HG03457 (cell line): ENCODE data around the gene ZNF462.
"Not testable (repeated sequence)": the region's sequence is repeated elsewhere in the genome, so short reads cannot be mapped to it uniquely, and the experiment has no call there.

Experiments used
- ATAC-seq: cut with Tn5 transposase; IDR thresholded peaks from one replicate; pipeline ENCODE4 v1.9.1; 2021; ENCODE audit warnings: moderate number of reproducible peaks; ENCODE audit not compliant: unreplicated experiment

The ZNF462 gene

GRCh38 chr9:106960258-106960657 is 97.3 kb downstream of the ZNF462 start:
- ATAC-seq = no peak

- no peak for ATAC-seq
Measured at GRCh38 chr9:106961623-106962022, 98.7 kb downstream of the ZNF462 start.

- ATAC-seq = no peak
Measured at GRCh38 chr9:106962122-106962521, 99.2 kb downstream of the ZNF462 start.

GRCh38 chr9:106962615-106963363 is 99.8 kb downstream of the ZNF462 start:
- ATAC-seq = no peak

GRCh38 chr9:106963684-106964083 is 100.7 kb downstream of the ZNF462 start:
- no peak for ATAC-seq

- no peak for ATAC-seq
Measured at GRCh38 chr9:106964329-106964728, 101.4 kb downstream of the ZNF462 start.

- ATAC-seq = no peak
Measured at GRCh38 chr9:106964822-106965525, 102.0 kb downstream of the ZNF462 start.

- ATAC-seq = no peak
Measured at GRCh38 chr9:106966481-106966880, 103.5 kb downstream of the ZNF462 start.

GRCh38 chr9:106969696-106970095 is 106.7 kb downstream of the ZNF462 start:
- no peak for ATAC-seq

- no peak for ATAC-seq
Measured at GRCh38 chr9:106970219-106970975, 107.4 kb downstream of the ZNF462 start.

- ATAC-seq = no peak
Measured at GRCh38 chr9:106970976-106971457, 108.1 kb downstream of the ZNF462 start.

- no peak for ATAC-seq
Measured at GRCh38 chr9:106972082-106972481, 109.1 kb downstream of the ZNF462 start.

GRCh38 chr9:106974341-106974740 is 111.4 kb downstream of the ZNF462 start:
- no peak for ATAC-seq

GRCh38 chr9:106976772-106977171 is 113.8 kb downstream of the ZNF462 start:
- no peak for ATAC-seq

- no peak for ATAC-seq
Measured at GRCh38 chr9:106980551-106981101, 117.7 kb downstream of the ZNF462 start.

- ATAC-seq = peak; percentile 46
Measured at GRCh38 chr9:106981396-106982287, 118.7 kb downstream of the ZNF462 start.

- no peak for ATAC-seq
Measured at GRCh38 chr9:106982636-106983035, 119.7 kb downstream of the ZNF462 start.

- no peak for ATAC-seq
Measured at GRCh38 chr9:106983346-106983745, 120.4 kb downstream of the ZNF462 start.

GRCh38 chr9:106989904-106990303 is 126.9 kb downstream of the ZNF462 start:
- not testable (repeated sequence) for ATAC-seq

- no peak for ATAC-seq
Measured at GRCh38 chr9:106992186-106992585, 129.2 kb downstream of the ZNF462 start.
